Measurements from ENCODE around the gene CALY.

CALY gene

DNA sequence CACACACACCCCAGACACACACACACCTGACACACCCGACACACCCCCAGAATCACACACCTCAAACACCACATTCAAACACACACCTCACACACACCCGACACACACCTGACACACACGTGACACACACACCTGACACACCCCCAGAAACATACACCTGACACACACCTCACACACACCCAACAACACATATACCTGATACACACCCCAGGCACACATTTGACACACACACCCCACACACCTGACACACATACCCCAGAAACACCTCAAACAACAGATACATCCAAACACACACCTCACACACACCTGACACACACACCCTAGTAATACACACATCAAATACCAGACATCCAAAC, 652 bp upstream of the CALY start (continued):
- TF ChIP-seq, protein P1, sequence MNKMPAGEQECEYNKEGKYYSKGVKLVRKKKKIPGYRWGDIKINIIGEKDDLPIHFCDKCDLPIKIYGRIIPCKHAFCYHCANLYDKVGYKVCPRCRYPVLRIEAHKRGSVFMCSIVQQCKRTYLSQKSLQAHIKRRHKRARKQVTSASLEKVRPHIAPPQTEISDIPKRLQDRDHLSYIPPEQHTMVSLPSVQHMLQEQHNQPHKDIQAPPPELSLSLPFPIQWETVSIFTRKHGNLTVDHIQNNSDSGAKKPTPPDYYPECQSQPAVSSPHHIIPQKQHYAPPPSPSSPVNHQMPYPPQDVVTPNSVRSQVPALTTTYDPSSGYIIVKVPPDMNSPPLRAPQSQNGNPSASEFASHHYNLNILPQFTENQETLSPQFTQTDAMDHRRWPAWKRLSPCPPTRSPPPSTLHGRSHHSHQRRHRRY (tag by site-specific recombination; IDR thresholded peaks at IDR 0.05), result no peak
- TF ChIP-seq, protein P2, sequence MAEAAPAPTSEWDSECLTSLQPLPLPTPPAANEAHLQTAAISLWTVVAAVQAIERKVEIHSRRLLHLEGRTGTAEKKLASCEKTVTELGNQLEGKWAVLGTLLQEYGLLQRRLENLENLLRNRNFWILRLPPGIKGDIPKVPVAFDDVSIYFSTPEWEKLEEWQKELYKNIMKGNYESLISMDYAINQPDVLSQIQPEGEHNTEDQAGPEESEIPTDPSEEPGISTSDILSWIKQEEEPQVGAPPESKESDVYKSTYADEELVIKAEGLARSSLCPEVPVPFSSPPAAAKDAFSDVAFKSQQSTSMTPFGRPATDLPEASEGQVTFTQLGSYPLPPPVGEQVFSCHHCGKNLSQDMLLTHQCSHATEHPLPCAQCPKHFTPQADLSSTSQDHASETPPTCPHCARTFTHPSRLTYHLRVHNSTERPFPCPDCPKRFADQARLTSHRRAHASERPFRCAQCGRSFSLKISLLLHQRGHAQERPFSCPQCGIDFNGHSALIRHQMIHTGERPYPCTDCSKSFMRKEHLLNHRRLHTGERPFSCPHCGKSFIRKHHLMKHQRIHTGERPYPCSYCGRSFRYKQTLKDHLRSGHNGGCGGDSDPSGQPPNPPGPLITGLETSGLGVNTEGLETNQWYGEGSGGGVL (tag by site-specific recombination; IDR thresholded peaks at IDR 0.05), result no peak
- no peak for TF ChIP-seq ZNF544 (tag by site-specific recombination; IDR thresholded peaks at IDR 0.05)
- no peak for TF ChIP-seq ZNF596 (tag by site-specific recombination; IDR thresholded peaks at IDR 0.05)
- TF ChIP-seq HOXA7 (CRISPR knock-in tag; IDR thresholded peaks at IDR 0.05; ENCODE audit: borderline replicate concordance), result no peak
- no peak for TF ChIP-seq ZNF169 (tag by site-specific recombination; IDR thresholded peaks at IDR 0.05)
- TF ChIP-seq ZEB2 (tag by site-specific recombination; IDR thresholded peaks at IDR 0.05), result peak; percentile 42; the same call in 1 of the 2 replicates
- no peak for TF ChIP-seq ZNF561 (tag by site-specific recombination; IDR thresholded peaks at IDR 0.05; ENCODE audit: borderline replicate concordance)
- no peak for TF ChIP-seq ZNF610 (tag by site-specific recombination; IDR thresholded peaks at IDR 0.05; ENCODE audit: borderline replicate concordance)
- TF ChIP-seq ZNF157 (tag by site-specific recombination; IDR thresholded peaks at IDR 0.05), result no peak
- 0 out of 2 replicates have a peak, but pooled peaks have one; percentile 5 for TF ChIP-seq ZNF404 (tag by site-specific recombination; IDR thresholded peaks at IDR 0.05)
- TF ChIP-seq ZSCAN30 (tag by site-specific recombination; IDR thresholded peaks at IDR 0.05), result no peak
- no peak; the same call in 1 of the 2 replicates for TF ChIP-seq ZNF785 (tag by site-specific recombination; IDR thresholded peaks at IDR 0.05)
- TF ChIP-seq, protein P3, sequence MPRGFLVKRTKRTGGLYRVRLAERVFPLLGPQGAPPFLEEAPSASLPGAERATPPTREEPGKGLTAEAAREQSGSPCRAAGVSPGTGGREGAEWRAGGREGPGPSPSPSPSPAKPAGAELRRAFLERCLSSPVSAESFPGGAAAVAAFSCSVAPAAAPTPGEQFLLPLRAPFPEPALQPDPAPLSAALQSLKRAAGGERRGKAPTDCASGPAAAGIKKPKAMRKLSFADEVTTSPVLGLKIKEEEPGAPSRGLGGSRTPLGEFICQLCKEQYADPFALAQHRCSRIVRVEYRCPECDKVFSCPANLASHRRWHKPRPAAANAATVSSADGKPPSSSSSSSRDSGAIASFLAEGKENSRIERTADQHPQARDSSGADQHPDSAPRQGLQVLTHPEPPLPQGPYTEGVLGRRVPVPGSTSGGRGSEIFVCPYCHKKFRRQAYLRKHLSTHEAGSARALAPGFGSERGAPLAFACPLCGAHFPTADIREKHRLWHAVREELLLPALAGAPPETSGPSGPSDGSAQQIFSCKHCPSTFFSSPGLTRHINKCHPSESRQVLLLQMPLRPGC (tag by site-specific recombination; IDR thresholded peaks at IDR 0.05), result no peak
- TF ChIP-seq, protein P4, sequence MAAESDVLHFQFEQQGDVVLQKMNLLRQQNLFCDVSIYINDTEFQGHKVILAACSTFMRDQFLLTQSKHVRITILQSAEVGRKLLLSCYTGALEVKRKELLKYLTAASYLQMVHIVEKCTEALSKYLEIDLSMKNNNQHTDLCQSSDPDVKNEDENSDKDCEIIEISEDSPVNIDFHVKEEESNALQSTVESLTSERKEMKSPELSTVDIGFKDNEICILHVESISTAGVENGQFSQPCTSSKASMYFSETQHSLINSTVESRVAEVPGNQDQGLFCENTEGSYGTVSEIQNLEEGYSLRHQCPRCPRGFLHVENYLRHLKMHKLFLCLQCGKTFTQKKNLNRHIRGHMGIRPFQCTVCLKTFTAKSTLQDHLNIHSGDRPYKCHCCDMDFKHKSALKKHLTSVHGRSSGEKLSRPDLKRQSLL (tag by site-specific recombination; IDR thresholded peaks at IDR 0.05), result no peak
- TF ChIP-seq ZNF792 (tag by site-specific recombination; IDR thresholded peaks at IDR 0.05), result no peak
- no peak for TF ChIP-seq ZNF585B (tag by site-specific recombination; IDR thresholded peaks at IDR 0.05)
- TF ChIP-seq ZNF624 (tag by site-specific recombination; IDR thresholded peaks at IDR 0.05), result no peak
- TF ChIP-seq ZNF16 (tag by site-specific recombination; IDR thresholded peaks at IDR 0.05; ENCODE audit: low read depth), result no peak
- no peak for TF ChIP-seq ZNF292 (tag by site-specific recombination; IDR thresholded peaks at IDR 0.05; ENCODE audit: borderline replicate concordance, low read depth)
- TF ChIP-seq ZBTB8A (tag by site-specific recombination; IDR thresholded peaks at IDR 0.05), result no peak
- TF ChIP-seq, protein P5, sequence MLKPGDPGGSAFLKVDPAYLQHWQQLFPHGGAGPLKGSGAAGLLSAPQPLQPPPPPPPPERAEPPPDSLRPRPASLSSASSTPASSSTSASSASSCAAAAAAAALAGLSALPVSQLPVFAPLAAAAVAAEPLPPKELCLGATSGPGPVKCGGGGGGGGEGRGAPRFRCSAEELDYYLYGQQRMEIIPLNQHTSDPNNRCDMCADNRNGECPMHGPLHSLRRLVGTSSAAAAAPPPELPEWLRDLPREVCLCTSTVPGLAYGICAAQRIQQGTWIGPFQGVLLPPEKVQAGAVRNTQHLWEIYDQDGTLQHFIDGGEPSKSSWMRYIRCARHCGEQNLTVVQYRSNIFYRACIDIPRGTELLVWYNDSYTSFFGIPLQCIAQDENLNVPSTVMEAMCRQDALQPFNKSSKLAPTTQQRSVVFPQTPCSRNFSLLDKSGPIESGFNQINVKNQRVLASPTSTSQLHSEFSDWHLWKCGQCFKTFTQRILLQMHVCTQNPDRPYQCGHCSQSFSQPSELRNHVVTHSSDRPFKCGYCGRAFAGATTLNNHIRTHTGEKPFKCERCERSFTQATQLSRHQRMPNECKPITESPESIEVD (tag by site-specific recombination; IDR thresholded peaks at IDR 0.05), result no peak
- TF ChIP-seq GLIS1 (tag by site-specific recombination; IDR thresholded peaks at IDR 0.05), result no peak
- TF ChIP-seq KLF16 (tag by site-specific recombination; IDR thresholded peaks at IDR 0.05), result no peak
- TF ChIP-seq, protein P6, sequence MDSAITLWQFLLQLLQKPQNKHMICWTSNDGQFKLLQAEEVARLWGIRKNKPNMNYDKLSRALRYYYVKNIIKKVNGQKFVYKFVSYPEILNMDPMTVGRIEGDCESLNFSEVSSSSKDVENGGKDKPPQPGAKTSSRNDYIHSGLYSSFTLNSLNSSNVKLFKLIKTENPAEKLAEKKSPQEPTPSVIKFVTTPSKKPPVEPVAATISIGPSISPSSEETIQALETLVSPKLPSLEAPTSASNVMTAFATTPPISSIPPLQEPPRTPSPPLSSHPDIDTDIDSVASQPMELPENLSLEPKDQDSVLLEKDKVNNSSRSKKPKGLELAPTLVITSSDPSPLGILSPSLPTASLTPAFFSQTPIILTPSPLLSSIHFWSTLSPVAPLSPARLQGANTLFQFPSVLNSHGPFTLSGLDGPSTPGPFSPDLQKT (IDR thresholded peaks at IDR 0.05; ENCODE audit: borderline replicate concordance, low read depth, low read length), result no peak
- no peak for TF ChIP-seq MYNN (tag by site-specific recombination; IDR thresholded peaks at IDR 0.05; ENCODE audit: borderline replicate concordance)
- peak; percentile 66 for TF ChIP-seq KLF8 (tag by site-specific recombination; IDR thresholded peaks at IDR 0.05)
- TF ChIP-seq SP7 (tag by site-specific recombination; IDR thresholded peaks at IDR 0.05), result no peak
- TF ChIP-seq ZBTB48 (tag by site-specific recombination; IDR thresholded peaks at IDR 0.05), result no peak
- TF ChIP-seq, protein P7, sequence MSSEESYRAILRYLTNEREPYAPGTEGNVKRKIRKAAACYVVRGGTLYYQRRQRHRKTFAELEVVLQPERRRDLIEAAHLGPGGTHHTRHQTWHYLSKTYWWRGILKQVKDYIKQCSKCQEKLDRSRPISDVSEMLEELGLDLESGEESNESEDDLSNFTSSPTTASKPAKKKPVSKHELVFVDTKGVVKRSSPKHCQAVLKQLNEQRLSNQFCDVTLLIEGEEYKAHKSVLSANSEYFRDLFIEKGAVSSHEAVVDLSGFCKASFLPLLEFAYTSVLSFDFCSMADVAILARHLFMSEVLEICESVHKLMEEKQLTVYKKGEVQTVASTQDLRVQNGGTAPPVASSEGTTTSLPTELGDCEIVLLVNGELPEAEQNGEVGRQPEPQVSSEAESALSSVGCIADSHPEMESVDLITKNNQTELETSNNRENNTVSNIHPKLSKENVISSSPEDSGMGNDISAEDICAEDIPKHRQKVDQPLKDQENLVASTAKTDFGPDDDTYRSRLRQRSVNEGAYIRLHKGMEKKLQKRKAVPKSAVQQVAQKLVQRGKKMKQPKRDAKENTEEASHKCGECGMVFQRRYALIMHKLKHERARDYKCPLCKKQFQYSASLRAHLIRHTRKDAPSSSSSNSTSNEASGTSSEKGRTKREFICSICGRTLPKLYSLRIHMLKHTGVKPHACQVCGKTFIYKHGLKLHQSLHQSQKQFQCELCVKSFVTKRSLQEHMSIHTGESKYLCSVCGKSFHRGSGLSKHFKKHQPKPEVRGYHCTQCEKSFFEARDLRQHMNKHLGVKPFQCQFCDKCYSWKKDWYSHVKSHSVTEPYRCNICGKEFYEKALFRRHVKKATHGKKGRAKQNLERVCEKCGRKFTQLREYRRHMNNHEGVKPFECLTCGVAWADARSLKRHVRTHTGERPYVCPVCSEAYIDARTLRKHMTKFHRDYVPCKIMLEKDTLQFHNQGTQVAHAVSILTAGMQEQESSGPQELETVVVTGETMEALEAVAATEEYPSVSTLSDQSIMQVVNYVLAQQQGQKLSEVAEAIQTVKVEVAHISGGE (tag by site-specific recombination; conservative IDR thresholded peaks at IDR 0.05; ENCODE audit: low read depth), result no peak; the same call in 1 of the 2 replicates
